Rectal smooth muscle tissue (tissue), 1 donor: Measurements from ENCODE around the gene UBE2O.

ENCODE experiments used
- H3K27ac ChIP-seq: one replicate; pipeline ENCODE4 v1.7.0; 2013; ENCODE audit warnings: low read depth, low read length, inconsistent platforms
- H3K27me3 ChIP-seq: one replicate; pipeline ENCODE4 v1.7.0; 2013; ENCODE audit warnings: low read length; ENCODE audit not compliant: control insufficient read depth, insufficient read depth
- H3K36me3 ChIP-seq: one replicate; pipeline ENCODE4 v1.7.0; 2013; ENCODE audit warnings: low read length; ENCODE audit not compliant: control insufficient read depth, insufficient read depth
- H3K4me1 ChIP-seq: one replicate; pipeline ENCODE4 v1.7.0; 2013; ENCODE audit warnings: low read length; ENCODE audit not compliant: control insufficient read depth, insufficient read depth
- H3K4me3 ChIP-seq: one replicate; pipeline ENCODE4 v1.7.0; 2013; ENCODE audit warnings: low read length
- H3K9ac ChIP-seq: one replicate; pipeline ENCODE4 v1.7.0; 2013; ENCODE audit warnings: low read length

UBE2O gene

GRCh38 chr17:76478730-76479514 is 26.0 kb upstream of the UBE2O start:
- no peaks in the 10 kb centered on the region for H3K36me3 ChIP-seq
- no peak overlapping the region for H3K4me3 ChIP-seq
- H3K9ac ChIP-seq = no peak overlapping the region
- H3K27me3 ChIP-seq = no peaks in the 10 kb centered on the region
- no peak overlapping the region for H3K27ac ChIP-seq
- no peaks in the 10 kb centered on the region for H3K4me1 ChIP-seq

GRCh38 chr17:76478097-76478496 is 25.1 kb upstream of the UBE2O start:
- Histone ChIP-seq H3K4me1 (no peaks in the 10 kb centered on the region), H3K27me3 (no peaks in the 10 kb centered on the region), H3K27ac (no peak overlapping the region), H3K36me3 (no peaks in the 10 kb centered on the region), H3K4me3 (no peak overlapping the region), H3K9ac (no peak overlapping the region)

GRCh38 chr17:76477576-76477975 is 24.6 kb upstream of the UBE2O start:
- no peak overlapping the region for H3K4me3 ChIP-seq
- H3K36me3 ChIP-seq = no peaks in the 10 kb centered on the region
- no peak overlapping the region for H3K9ac ChIP-seq
- no peaks in the 10 kb centered on the region for H3K27me3 ChIP-seq
- no peak overlapping the region for H3K27ac ChIP-seq
- H3K4me1 ChIP-seq = no peaks in the 10 kb centered on the region

- Histone ChIP-seq H3K27me3 (no peaks in the 10 kb centered on the region), H3K27ac (no peak overlapping the region), H3K4me3 (no peak overlapping the region), H3K4me1 (no peaks in the 10 kb centered on the region), H3K36me3 (no peaks in the 10 kb centered on the region), H3K9ac (no peak overlapping the region)
These were observed 23.8 kb upstream of the UBE2O start for GRCh38 chr17:76476736-76477135.

GRCh38 chr17:76475302-76475701 is 22.4 kb upstream of the UBE2O start:
- no peak overlapping the region for H3K4me3 ChIP-seq
- no peaks in the 10 kb centered on the region for H3K36me3 ChIP-seq
- H3K27me3 ChIP-seq = no peaks in the 10 kb centered on the region
- no peak overlapping the region for H3K27ac ChIP-seq
- no peaks in the 10 kb centered on the region for H3K4me1 ChIP-seq
- no peak overlapping the region for H3K9ac ChIP-seq

- Histone ChIP-seq H3K4me3 (no peak overlapping the region), H3K36me3 (no peaks in the 10 kb centered on the region), H3K27ac (no peak overlapping the region), H3K4me1 (no peaks in the 10 kb centered on the region), H3K27me3 (no peaks in the 10 kb centered on the region), H3K9ac (no peak overlapping the region)
These were observed 21.9 kb upstream of the UBE2O start for GRCh38 chr17:76474894-76475293.

GRCh38 chr17:76474238-76474637 is 21.3 kb upstream of the UBE2O start:
- Histone ChIP-seq H3K9ac (no peak overlapping the region), H3K36me3 (no peaks in the 10 kb centered on the region), H3K27ac (no peak overlapping the region), H3K27me3 (no peaks in the 10 kb centered on the region), H3K4me1 (no peaks in the 10 kb centered on the region), H3K4me3 (no peak overlapping the region)

GRCh38 chr17:76473541-76473985 is 20.6 kb upstream of the UBE2O start:
- no peaks in the 10 kb centered on the region for H3K4me1 ChIP-seq
- H3K27me3 ChIP-seq = no peaks in the 10 kb centered on the region
- H3K27ac ChIP-seq = no peak overlapping the region
- no peak overlapping the region for H3K9ac ChIP-seq
- no peak overlapping the region for H3K4me3 ChIP-seq
- no peaks in the 10 kb centered on the region for H3K36me3 ChIP-seq

GRCh38 chr17:76472726-76473125 is 19.8 kb upstream of the UBE2O start:
- H3K36me3 ChIP-seq = no peaks in the 10 kb centered on the region
- no peak overlapping the region for H3K27ac ChIP-seq
- no peak overlapping the region for H3K4me3 ChIP-seq
- H3K9ac ChIP-seq = no peak overlapping the region
- no peaks in the 10 kb centered on the region for H3K27me3 ChIP-seq
- H3K4me1 ChIP-seq = no peaks in the 10 kb centered on the region

GRCh38 chr17:76472258-76472645 is 19.3 kb upstream of the UBE2O start:
- Histone ChIP-seq H3K27me3 (no peaks in the 10 kb centered on the region), H3K27ac (no peak overlapping the region), H3K4me3 (no peak overlapping the region), H3K9ac (no peak overlapping the region), H3K4me1 (no peaks in the 10 kb centered on the region), H3K36me3 (no peaks in the 10 kb centered on the region)

GRCh38 chr17:76471498-76472257 is 18.7 kb upstream of the UBE2O start:
- no peak overlapping the region for H3K27ac ChIP-seq
- H3K4me1 ChIP-seq = no peaks in the 10 kb centered on the region
- H3K36me3 ChIP-seq = no peaks in the 10 kb centered on the region
- H3K27me3 ChIP-seq = no peaks in the 10 kb centered on the region
- no peak overlapping the region for H3K9ac ChIP-seq
- no peak overlapping the region for H3K4me3 ChIP-seq

GRCh38 chr17:76469991-76470739 is 17.2 kb upstream of the UBE2O start:
- H3K36me3 ChIP-seq = no peaks in the 10 kb centered on the region
- H3K27me3 ChIP-seq = no peaks in the 10 kb centered on the region
- no peak overlapping the region for H3K4me3 ChIP-seq
- no peaks in the 10 kb centered on the region for H3K4me1 ChIP-seq
- no peak overlapping the region for H3K27ac ChIP-seq
- no peak overlapping the region for H3K9ac ChIP-seq
